Midbrain (tissue), 1 donor: ENCODE results near the gene PSORS1C1.
A peak's percentile ranks its signal among the peaks of the same experiment; 100 is the strongest.
"Not testable (repeated sequence)": the region's sequence is repeated elsewhere in the genome, so short reads cannot be mapped to it uniquely, and the experiment has no call there.

Experiments
- DNase-seq: peaks from one replicate; lab custom pipeline; 2025; lab: John Stamatoyannopoulos, UW

Gene PSORS1C1, protein sequence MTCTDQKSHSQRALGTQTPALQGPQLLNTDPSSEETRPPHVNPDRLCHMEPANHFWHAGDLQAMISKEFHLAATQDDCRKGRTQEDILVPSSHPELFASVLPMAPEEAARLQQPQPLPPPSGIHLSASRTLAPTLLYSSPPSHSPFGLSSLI

DNA sequence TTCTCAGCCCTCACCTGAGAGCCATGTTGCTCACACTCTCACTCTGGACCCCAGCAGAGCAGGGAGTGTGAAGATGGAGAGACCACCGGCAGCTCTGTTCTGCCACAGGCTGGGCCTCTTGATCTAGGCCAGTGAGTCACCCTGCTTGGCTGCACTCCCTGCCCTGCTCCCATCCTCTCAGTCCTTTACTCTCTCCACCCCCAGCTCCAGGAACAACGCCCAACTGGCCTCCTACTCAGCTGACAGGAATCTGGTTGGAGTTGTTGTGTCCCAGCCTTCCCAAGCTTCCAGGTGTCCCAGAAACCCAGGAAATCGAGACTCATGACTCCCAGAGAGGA, at the start of gene PSORS1C1:
Gene PSORS1C1 (plus strand): TSS at position 260 of the 338 bp plus-strand sequence. CDS start 14,833 bp downstream, outside the sequence.
- DNase-seq = peak; percentile 40

DNA sequence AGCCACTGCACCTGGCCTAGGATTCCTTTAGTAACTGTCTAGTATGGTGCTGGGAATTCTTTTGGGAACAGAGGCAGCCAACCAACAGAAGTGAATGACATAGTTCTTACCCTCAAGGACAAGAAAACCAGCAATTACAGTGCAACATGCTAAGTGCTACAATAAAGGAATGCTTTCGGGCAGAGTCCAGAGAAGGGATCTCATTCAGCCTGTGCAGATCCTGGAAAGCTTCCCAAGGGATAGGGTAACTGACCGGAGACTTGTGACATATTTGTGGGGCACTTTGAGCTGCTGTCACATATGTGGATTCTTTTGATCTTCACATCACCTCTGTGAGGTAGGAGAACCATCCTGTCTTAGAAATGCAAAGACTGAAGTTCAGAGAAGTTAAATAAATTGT, 49.0 kb upstream of the PSORS1C1 start:
- DNase-seq = no peak

DNA sequence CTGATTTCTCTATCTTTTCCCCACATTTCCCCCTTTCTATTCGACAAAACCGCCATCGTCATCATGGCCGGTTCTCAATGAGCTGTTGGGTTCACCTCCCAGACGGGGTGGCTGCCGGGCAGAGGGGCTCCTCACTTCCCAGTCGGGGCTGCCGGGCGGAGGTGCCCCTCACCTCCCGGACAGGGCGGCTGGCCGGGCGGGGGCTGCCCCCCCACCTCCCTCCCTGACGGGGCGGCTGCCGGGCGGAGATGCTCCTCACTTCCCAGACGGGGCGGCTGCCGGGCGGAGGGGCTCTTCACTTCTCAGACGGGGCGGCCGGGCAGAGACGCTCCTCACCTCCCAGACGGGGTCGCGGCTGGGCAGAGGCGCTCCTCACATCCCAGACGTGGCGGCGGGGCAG, 47.6 kb upstream of the PSORS1C1 start:
- DNase-seq = not testable (repeated sequence)

DNA sequence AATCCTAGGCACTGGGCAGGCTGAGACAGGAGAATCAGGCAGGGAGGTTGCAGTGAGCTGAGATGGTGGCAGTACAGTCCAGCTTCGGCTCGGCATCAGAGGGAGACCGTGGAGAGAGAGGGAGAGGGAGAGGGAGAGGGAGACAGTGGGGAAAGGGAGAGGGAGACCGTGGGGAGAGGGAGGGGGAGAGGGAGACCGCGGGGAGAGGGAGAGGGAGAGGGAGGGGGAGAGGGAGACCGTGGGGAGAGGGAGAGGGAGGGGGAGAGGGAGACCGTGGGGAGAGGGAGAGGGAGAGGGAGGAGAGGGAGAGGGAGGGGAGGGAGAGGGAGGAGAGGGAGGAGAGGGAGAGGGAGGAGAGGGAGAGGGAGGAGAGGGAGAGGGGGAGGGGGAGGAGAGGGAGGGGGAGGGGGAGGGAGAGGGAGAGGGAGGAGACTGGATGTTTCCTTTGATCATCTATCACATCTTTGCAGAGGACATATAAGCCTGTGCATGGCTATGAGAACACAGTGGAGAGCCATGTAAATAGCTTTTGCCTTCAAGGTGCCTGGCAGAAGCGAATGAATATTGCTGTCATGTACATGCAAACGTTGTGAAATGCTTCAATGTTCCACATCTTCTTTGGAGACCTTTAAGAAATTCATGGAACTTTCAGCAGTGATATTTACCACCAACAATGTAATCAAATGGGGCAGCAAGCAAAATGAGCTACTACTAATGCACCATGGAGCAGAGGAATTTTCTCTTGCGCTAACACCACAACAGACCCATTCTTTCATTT, 46.5 kb upstream of the PSORS1C1 start:
- DNase-seq = peak; percentile 80

DNA sequence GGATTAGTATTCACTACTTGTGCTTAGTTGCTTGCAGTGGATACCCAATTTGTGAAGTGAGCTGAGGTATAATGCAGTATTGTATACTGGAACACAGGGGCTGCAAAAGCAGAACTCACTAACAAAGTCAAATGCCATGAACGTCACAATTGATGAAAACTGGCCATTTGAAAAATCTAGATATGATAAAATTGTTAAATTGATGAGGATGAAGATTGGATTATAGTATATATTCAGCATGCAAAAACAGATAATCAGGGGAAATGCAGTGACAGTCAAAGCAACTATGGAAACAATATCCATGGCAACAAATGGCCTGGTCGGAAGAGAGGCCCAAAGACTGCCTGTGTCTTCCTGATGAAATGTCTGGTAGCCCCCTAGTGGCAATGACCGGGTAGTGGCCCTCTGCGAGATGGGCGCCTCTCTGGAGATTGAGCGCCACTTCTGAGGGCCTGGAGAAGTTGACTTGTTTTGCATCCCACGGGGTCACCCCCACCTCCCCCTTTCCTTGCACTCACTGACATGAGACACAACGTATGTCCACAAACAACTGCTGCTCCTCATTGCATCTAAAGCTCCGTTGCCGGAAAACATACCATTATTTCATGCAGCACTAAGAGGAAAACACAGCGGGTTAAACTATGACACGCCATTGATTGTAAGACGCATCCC, 45.8 kb upstream of the PSORS1C1 start:
- peak; percentile 89 for DNase-seq

DNA sequence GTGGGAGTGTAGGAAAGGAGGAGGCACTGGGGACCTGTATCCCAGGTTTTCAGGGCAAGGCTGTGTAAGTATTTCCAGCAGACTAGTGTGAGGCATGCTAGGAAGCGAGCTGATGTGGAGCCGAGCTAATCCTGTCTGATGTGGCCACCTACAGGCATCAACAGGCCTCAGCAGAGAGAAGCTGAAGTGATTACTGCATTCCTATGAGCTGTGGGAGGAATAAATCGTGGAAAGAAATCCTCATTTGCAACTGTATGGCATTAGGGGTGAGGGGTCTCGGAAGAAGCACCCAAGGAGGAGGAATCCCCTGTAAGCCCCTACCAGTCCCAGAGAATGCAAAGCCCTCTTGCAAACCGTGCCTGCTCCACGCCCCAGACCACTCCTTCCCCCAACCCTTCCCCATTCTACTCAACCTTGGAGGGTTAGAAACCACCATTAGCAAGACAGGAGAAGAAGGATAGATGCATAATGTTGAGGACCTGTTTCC, 43.8 kb upstream of the PSORS1C1 start:
- peak; percentile 69 for DNase-seq

DNA sequence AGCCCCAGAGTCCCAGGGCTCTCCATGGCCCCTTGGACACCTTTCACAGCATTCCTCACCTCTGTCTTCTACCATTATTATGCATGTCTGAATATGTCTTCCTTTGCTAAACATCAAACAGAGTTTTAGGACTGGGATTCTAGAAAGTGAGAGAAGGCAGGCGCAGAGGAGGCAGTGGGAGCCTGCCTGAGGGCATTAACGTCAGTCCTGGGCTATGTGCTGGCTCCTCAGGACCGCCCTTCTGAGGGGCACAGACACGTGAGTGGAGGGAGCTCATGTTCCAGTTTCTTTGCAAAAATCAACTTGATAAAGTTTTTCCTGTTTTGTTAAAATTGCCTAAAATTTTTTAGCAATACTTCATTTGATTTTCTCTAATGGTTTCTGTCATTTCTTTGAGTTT, 40.2 kb upstream of the PSORS1C1 start:
- DNase-seq = no peak

DNA sequence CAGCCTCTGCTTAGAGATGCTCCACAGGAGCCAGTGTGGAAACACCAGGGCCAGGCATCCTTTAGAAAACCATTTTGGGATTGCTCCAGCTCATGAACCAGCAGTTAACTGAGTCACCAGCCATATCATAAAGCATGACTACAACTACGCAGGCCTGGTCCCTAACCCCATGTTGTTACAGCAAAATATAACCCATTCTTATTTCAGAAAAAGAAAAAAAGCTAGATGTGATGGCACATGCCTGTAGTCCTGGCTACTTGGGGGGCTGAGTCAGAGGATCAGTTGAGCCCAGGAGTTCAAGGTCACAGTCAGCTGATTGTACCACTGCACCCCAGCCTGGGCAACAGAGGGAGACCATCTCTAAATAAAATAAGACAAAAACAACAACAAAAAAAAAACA, 39.1 kb upstream of the PSORS1C1 start:
- DNase-seq = no peak

DNA sequence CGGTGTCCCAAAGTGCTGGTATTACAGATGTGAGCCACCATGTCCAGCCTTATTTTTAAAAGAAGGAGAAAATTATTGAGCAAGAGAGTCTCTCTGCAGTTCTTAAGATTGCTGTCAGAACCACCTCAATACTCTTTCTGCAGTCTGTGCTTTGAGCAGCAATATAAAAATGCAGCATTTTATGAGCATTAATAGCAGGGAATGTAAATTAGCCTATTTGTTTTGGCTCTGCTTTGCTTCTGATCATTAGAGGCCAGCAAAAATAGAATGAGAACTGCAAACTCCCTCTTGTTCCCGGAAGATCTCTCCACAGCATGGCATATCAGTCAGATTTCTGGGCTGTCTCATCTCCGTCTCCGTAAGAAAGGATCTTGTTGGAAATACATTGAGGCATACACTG, 38.0 kb upstream of the PSORS1C1 start:
- no peak for DNase-seq

DNA sequence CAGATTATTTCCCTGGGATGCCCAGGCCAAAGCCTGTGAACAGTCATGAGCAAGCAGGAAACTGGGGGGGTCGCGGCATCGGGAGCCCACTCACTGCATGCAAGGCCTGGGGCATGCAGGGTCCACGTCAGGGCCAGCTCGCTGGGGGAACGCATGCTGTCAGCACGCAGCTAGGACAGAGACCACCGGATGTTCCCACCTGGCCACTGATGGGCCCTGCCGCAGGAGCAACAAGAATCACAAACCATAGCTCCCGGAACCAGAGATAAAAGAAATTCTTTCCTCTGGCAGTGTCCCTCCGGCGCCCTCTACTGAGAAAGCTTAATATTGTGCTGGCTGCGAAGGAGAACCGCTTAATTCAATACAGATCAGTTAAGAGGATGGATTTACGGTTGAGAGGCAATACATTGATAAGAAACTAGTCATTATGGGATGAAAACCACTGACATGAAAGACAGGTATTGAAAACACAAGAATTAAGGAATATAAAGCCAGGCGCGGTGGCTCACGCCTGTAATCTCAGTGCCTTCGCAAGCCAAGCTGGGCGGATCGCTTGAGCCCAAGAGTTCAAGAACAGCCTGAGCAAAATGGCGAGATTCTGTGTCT, 34.8 kb upstream of the PSORS1C1 start:
- peak; percentile 87 for DNase-seq

DNA sequence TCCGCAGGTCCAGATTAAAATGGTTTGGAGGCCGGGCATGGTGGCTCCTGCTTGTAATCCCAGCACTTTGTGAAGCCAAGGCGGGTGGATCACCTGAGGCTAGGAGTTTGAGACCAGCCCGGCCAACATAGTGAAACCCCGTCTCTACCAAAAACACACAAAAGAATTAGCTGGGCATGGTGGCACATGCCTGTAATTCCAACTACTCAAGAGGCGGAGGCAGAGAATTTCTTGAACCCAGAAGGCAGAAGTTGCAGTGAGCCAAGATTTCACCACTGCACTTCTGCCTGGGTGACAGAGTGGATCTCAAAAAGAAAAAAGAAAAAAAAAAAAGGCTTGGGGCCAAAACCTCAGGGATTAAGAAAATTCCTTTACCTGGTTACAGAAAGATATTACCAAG, 32.7 kb upstream of the PSORS1C1 start:
- DNase-seq = no peak

DNA sequence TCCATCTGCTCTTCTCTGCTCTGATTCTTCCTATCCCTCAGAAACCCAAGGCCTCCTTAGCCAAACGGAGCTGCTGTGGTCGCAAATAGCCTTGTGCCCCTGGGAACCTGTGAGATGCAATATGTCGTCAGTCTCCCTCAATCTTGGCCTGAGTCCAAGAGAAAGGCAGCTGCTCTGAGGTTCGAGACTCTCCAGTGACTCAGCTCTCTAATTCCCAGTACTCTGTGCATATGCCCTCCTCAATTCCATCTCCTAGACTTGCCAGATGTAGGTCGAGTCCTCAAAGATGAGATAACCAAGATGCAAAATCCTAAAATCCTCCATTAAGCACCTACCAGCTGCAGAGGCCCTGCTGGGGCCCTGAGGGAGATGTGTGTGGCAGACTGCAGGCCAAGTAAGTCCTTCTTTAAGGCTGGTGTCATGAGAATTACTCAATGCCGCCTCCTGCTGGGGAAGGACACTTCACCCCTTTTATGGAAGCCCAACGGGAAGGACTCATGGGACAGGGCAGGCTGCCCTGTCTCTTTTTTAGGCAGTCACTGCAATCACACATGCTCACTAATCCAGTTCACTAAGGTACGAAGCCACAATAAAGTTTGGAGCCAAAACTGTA, 30.8 kb upstream of the PSORS1C1 start:
- DNase-seq = no peak

DNA sequence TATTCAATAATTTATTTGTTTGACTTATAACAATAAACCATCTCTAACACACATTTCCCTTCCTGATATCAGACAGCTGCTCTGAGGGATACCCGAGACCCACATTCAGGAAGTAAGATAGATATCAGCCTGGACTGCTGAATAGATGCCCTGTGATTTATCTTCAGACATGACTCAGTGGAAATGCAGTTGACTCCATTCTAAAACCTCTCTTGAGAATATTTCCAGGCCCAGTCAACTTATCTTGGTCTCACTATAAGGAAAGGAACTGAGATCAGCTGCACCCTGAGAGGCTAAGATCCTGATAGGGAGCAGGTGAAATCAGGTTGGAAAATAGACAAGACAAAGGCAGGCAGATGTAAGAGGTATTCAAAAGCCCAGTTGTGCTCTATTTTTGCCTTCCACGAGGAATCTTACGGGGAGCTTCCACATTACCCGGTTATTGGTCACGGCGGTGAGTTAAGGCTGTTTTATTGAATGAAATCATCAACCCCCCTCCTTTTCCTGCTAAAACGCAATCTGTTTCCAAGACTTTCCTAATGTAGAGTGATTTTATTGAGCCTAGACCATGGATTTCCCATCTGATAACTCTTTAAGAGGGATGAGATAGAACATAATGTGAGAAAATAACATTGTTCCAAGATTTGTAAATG, 27.7 kb upstream of the PSORS1C1 start:
- no peak for DNase-seq

DNA sequence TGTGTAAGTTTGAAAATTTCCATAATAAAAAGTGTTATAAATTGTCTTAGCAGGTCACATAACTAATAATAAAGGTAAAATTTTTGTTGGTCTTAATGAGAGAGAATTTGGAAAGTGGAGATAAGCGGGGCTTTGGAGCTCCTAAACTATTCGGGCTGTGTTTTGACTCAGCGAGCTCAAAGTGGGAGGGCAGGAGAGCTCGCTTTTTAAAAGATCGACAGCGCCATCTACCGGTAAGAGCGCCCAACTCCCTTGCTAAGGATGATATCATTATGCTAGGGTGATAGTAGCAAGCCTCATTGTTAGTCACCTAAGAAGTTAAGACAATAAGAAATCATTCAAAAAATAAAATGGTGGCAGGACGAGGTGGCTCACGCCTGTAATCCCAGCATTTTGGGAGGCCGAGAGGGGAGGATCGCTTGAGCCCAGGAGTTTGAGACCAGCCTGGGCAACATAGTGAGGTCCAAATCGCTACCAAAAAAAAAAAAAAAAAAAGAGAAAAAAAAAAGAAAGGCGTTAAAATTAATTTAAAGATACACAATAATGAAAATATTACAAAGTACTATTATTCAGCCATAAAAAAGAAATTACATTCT, 27.0 kb upstream of the PSORS1C1 start:
- DNase-seq = peak; percentile 91

DNA sequence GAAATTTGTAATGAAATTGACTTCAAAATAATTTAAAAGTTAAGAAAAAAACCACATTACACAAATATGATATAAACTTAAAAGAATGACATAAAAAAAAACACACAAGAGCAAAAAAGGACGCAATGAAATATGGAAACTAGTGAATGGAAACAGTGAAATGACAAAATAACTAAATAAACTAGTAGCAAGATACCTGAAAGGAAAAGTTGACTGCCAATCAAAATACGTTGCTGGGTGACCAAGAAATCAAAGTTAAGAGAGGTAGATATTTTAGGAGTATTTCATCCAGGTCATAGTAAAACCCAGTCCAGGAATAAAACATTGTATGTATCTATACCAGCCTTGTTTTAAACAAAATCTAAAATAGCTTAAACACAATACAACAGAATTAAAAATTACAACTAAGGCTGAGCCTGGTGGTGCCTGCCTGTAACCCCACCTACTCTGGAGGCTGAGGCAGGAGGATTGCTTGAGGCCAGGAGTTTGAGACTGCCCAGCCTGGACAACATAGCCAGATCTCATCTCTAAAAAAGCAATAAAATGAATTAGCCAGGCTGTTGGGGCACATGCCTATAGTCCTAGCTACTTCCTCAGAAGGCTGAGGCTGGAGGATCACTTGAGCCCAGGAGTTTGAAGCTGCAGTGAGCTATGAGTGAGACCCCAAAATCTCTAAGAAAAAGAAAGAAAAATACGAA, 24.2 kb upstream of the PSORS1C1 start:
- no peak for DNase-seq

DNA sequence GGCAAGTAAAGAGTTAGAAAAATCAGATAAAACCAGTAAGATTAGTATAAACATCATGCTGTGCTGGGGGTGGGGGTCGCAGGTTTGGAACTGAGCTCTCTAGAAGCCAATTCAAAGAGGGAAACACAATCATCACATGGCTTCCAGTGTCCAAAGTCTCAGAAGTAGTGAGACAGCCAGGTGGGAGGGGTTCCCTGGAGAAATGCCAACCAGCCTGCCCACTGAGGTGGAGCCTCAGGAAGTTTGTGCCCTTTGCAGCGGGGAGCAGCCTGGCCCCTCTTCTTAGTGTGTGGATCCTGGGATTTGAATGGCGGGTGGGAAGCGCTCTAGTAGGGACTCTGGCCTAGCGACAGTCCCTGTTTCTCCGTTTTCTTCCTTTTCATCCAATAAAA, 23.6 kb upstream of the PSORS1C1 start:
- no peak for DNase-seq

DNA sequence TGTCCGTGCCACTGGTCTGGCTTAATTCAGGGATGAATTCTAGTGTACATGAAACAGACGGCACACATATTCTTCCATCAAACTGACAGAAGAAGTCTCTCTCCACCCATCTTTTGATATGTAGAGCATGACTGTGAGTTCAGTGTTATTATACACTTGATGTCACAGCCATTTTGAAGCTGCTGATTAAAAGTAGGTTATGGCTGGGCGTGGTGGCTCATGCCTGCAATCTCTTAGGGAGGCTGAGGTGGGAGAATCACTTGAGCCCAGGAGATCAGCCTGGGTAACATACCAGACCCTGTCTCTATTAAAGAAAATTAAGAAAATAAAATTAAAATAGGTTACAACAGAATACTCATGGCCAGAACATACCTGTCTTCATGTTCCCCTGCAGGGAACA, 22.9 kb upstream of the PSORS1C1 start:
- no peak for DNase-seq

DNA sequence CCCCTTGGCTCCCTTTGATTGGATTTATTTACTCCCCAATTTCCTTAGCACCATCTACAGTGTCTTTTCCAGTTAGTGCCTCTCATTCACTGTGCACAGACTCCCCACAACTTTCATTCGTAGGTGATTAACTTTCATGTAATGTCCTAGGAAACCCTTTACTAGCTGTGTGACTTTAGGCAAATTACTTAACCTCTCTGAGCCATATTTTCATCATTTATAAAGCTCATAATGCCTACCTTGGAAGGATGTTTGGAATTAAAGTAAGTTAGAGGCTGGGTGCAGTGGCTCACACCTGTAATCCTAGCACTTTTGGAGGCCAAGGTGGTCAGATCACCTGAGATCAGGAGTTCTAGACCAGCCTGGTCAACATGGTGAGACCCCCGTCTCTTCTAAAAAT, 22.4 kb upstream of the PSORS1C1 start:
- DNase-seq = no peak

DNA sequence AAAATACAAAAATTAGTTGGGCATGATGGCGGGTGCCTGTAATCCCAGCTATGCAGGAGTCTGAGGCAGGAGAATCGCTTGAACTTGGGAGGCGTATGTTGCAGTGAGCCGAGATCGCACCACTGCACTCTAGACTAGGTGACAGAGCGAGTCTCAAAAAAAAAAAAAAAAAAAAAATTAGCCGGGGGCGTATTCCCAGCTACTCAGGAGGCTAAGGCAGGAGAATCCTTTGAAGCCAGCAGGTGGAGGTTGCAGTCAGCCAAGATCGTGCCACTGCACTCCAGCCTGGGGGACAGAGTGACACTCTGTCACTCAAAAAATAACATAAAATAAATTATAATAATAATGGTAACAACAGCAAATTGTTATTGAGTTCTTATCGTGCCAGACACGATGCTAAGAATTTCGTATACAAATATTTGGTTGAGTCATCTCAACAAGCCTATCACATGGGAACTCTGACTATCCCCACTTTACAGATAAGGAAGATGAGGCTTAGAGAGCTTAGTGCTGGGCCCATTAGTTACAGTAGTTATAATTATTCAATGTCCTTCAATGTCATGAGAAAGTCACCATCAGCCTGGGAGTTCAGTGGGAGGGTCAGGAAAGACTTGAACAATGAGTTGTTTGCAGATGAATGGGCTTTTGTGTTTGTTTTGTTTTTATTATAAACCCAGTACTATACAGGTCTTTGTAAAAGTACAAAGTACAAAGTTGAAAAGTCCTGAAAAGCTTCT, 21.7 kb upstream of the PSORS1C1 start:
- peak; percentile 35 for DNase-seq

DNA sequence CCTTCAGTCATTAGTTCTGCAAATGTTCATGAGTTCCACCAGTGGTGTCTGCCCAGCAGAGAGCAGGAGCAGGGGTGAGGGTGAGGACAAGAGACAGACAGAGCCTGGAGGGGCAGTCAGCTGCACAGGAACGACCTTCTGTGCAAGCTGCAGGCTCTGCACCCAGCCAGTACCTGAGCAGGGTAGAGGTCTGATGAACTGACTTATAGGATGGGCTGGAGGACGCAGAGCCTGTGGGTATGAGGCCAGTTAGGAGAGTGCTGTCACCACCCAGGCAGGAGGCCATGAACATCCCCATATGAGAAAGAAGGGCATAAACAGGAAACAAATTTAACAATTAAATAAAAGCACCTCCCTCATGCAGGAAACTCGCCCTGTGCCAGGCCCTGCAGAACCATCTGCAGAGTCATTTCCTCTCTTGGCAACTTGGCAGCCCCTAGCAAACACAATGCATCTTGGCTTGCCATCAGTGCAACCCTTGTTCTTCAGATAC, 20.2 kb upstream of the PSORS1C1 start:
- DNase-seq = no peak
